HL-60/S4 (cell line): ENCODE data around the gene ERO1A.
"Not testable (repeated sequence)": the region's sequence is repeated elsewhere in the genome, so short reads cannot be mapped to it uniquely, and the experiment has no call there.

ENCODE experiments used
- in situ Hi-C: fragments of 300-500 bp; cut with MboI; formaldehyde crosslinking; loops from 2 replicates; pipeline ENCODE4 v1.14.3; 2022; ENCODE audit warnings: low sequenced_read_pairs

The ERO1A gene, protein sequence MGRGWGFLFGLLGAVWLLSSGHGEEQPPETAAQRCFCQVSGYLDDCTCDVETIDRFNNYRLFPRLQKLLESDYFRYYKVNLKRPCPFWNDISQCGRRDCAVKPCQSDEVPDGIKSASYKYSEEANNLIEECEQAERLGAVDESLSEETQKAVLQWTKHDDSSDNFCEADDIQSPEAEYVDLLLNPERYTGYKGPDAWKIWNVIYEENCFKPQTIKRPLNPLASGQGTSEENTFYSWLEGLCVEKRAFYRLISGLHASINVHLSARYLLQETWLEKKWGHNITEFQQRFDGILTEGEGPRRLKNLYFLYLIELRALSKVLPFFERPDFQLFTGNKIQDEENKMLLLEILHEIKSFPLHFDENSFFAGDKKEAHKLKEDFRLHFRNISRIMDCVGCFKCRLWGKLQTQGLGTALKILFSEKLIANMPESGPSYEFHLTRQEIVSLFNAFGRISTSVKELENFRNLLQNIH

DNA sequence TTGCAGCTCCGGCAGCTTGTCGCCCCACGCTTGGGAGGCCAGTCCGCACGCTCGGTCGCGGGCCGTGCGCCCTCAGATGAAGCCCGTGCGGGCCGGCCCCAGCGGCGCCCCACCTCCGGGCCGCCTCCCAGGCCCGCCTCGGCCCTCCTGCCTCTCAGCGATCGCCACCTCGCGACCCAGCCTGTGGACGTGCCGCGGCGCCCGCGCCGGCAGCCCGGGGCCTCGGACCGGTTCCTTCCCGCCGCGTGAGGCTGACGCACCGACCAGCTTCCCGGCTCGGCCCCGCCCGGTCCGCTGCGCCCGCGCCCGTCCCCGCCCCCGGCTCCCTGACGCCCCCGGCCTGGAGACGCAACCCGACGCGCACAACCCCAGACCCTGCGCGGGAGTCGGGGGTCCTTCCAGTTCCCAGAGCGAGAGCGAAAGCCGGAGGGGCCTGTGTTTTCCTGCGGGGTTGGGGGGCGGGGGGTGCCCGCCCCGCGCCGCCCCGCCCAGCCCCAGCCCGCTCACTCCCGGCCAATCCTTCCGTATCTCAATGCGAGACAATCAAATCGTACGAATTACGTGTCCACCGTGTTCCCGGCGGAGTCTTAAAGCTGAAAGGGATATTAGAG lies at the start of gene ERO1A:
Gene ERO1A (minus strand): TSS at position 78 of the 611 bp plus-strand sequence. CDS start 77 bp downstream, at position 1.
- in situ Hi-C loops: no loop called here

DNA sequence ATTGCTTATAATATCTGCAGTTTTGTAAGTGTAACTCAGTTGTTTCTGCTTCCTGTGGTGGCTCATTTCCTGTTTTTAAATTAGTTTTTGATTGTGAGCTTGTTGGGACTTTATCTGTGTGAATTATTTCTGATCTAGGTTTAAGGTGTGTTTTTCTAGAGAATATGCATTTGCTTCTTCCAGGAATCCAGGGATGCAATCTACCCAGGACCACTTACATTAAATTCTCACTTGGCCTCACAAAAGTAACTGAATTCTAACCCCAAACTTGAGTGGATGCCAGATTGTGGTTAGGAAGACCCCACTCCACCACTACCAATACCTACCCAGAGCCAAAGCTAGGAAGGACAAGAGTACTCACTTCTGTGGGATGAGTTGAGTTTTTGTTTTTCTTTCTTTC lies 46.5 kb upstream of the ERO1A start:
- in situ Hi-C loops: no loop called here

DNA sequence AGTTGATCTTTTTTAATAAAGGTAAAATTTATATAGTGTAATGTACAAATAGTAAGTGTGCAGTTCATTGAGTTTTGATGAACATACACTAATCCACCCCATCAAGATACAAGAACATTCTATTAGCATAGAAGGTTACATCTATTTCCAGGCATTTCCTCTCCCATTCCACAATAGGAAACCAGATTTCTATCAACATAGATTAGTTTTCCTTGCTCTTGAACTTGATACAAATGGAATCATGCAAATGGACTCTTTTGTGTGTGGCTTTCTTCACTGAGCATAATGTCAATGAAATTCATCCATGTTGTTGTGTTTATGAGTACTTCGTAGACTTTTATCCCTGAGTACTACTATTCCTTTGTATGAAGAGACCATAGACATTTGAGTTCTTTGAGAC lies 45.4 kb upstream of the ERO1A start:
- in situ Hi-C loops: no loop called here

DNA sequence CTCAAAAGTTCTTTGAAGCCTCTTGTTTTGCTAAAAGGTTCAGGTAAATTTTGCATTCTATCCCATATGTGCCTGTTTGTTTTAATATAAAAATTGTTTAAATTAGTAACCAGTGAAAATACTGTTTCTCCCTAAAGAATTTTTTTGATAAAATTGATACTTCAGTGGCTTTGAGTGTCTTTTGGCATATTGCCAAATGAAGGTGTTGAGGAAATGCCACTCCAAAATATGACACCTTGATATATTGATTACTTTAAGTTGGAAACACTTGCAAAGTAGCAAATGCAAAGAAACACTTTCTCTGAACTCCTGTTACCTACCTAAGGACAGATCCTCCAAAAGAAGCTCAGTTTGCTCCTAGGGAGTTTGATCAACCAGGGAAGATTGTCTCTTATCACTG lies 43.1 kb upstream of the ERO1A start:
- in situ Hi-C loops: no loop called here

DNA sequence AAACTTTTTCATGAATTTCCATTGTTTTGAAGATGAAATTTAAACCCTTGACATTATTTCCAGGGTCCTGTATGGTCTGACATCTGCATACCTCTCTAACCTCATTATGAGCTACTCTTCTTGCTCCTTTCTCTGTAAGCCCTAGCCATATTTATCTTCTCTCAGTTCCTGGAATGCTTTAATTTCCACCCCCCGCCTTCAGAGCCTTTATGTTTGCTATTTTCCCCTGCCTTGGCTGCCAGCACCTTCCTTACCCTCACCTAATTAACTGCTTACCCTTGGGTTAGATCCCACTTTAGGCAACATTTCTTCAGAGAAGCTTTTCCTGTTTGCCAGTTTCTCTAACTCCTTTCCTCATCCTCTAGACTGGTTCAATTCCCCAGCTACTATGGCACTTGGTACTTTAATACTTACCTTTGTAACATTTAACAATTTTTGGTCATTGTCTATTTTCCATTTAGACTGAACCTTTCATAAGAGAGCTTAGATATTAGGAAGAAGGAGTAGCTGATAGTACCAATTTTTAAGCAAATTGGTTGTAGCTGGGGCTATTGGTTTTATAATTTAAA lies 40.6 kb upstream of the ERO1A start:
- in situ Hi-C loops: no loop called here

DNA sequence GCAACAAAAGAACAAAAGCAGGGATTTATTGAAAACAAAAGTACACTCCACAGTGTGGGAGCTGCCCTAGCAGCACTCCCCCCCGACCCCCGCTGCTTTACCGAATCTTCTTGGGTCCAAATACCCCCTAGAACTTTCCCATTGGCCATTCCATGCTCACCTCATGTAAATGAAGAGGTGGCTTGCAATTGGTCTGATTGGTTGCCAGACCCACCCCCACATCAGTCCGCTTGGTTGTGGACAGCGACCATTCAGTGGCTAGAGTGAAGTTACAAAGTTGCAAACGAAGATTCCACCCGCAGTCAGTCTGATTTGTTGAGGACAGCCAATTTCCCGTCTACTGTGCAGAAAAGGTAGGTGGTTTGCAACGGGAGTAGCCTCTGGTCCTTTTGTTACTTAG lies 38.5 kb upstream of the ERO1A start:
- in situ Hi-C loops: no loop called here

DNA sequence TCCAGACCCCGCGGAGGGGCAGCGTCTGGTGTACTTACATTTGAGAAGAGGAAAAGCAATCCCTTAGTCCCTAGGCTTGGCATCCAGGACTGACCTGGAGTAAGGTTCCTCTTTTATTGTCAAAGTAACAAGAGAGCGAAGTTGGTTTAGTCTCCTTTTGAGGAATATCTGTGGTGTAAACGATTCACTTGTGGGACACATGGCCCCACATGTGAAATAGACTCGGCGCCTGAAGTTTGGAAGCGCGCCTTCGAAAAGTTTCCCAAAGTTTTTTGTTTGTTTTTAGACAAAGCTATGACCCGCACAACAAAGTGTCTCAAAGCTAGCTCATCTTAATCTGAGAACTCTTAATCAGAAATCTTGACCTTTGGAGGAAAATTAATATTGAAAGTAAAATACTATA lies 35.4 kb upstream of the ERO1A start:
- in situ Hi-C loops: no loop called here

DNA sequence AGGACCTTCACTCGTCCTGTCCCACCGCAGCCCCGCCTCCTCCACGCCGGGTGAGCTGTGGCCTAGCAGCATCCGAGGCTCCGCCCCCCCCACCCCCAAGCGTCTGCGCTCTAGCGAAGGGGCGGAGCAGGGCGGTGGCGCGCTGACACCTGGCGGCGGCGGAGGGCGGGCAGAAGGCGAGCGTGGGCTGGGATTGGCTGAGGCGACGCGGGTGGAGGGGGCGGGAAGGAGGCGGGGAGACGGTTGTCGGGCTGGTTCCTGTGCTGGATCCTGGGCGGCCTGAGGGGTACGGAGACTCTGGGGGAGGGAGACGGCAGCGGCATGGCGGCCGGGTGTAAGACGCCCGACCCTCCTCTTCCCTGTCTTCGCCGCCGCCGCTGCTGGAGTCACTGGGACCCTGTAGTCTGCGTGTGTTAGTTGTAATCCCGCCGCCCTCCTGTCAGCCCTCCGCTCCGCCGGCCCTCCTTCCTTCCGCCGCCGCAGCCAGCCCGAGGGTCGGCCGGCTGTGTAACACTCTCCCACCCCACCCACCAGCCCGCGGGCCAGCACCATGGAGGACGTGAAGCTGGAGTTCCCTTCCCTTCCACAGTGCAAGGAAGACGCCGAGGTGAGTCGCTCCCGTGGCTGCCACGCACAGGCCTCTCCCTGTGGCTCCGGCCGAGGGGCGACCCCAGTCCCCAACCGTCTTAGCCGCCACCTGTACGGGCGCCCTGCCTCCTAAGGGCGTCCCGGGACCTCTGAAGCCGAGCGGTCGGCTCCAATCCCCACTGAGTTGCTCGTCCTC lies 34.8 kb upstream of the ERO1A start, which contains the start of gene STYX:
Gene STYX (plus strand): TSS at position 242 of the 784 bp plus-strand sequence. CDS start 309 bp downstream, at position 551.
- in situ Hi-C loops: no loop called here

DNA sequence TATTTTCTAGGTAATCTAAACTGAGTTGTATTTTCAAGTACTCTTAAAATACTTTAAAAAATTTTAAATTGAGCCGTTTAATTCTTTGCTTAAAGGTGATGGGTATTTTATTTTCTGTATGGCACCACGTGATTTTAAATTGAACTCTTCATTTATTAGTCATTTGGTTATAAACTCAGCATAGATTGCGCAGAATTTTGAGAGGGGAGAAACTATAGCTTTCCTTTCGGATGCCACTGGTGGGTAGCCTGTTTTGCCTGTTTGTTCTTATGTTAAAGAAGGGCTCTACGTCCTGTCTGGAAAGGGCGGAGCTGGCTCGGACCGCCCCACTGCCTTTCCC lies 34.2 kb upstream of the ERO1A start:
- in situ Hi-C loops: no loop called here

DNA sequence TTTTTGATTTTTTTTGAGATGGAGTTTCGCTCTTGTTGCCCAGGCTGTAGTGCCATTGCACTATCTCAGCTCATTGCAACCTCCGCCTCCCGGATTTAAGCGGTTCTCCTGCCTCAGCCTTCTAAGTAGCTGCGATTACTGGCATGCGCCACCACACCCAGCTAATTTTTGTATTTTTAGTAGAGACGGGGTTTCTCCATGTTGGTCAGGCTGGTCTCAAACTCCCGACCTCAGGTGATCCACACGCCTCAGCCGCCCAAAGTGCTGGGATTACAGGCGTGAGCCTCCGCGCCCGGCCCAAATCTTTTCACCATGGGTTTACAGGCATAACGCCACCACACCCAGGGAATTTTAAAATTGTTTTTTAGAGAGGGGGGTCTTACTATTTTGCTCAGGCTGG lies 33.7 kb upstream of the ERO1A start:
- in situ Hi-C loops: not testable (repeated sequence)

DNA sequence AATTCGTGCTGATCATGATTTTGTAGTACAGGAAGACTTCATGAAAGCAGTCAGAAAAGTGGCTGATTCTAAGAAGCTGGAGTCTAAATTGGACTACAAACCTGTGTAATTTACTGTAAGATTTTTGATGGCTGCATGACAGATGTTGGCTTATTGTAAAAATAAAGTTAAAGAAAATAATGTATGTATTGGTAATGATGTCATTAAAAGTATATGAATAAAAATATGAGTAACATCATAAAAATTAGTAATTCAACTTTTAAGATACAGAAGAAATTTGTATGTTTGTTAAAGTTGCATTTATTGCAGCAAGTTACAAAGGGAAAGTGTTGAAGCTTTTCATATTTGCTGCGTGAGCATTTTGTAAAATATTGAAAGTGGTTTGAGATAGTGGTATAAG lies 32.2 kb upstream of the ERO1A start:
- in situ Hi-C loops: not testable (repeated sequence)

DNA sequence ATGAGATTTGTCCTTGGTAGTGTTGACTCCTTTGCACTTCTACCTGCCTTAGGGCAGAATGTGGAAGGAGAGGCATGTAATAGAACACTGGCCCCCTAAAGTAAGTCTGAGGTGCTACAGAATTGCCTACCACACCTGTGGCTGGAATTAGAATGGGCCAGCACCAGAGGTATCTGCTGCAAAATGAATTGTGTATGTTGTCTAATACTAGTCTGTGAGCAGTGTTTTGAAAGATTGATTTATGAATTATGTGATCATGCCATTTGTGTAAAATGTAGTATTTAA lies 28.9 kb upstream of the ERO1A start:
- in situ Hi-C loops: no loop called here

DNA sequence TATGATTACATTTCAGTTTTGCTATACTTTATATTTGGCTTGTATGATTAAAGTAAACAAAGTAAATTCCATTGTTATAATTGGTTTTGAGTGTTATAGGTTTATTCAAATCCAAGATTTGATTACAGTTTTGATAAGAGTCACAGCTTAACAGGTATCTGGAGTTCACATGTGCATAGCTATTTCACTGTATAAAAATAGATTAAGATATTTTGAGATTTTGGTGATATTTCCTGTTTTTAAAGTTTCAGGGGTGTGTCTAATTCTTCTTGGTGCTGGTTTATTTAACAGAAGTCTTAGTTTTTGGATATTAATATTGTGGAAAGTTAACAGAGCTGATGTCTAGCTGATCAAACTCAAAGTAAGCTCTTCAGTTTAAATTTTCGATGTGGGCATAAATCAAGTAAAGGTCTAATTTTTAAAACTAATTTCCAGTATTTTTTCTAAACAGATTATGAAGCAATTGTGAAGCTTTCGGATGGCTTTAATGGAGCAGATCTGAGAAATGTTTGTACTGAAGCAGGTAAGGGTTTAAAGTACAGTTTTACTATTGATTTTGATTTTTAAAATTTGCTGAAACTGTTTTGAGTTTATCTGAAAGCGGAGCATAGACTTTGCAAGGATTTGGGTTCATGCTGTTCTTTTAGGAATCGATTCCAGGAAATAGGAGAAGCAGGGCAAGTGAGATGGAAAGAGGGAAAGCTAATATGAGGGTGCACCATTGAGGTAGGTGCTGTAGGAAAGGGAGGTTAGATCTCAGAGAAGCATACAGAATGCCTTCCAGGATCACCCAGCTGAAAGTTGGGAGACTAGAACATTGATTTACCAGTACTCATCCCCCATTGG lies 28.4 kb upstream of the ERO1A start:
- in situ Hi-C loops: no loop called here

DNA sequence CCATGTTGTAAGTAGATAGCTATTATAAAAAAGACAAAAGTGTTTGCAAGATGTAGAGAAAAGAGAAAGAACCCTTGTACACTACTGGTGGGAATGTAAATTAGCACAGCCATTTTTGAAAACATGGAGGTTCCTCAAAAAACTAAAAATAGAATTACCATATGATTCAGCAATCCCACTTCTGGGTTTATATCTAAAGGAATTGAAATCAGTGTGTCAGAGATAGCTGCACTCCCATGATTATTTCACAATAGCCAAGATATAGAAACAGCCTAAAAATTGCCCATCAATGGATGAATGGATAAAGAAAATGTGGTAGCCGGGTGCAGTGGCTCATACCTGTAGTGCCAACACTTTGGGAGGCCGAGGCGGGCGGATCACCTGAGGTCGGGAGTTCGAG lies 20.8 kb upstream of the ERO1A start:
- in situ Hi-C loops: no loop called here

DNA sequence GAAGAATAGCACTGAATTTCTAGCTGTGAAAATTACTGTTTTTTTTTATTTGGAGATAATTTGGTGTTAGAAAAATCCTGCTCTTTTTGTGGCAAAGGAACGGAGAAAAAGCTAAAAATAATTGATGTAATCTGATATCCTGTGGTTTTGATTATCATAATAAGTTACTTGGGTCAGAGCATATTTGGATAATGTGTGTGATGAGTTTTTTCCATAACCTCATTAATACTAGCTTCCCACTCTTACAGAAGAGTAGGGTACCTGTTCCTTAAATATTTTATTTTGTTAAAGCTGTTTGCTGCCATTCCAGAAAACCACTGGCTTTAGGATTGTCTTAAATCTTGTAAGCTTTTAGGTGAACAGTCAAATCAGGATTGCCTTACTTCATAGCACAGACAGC lies 16.3 kb upstream of the ERO1A start:
- in situ Hi-C loops: no loop called here

DNA sequence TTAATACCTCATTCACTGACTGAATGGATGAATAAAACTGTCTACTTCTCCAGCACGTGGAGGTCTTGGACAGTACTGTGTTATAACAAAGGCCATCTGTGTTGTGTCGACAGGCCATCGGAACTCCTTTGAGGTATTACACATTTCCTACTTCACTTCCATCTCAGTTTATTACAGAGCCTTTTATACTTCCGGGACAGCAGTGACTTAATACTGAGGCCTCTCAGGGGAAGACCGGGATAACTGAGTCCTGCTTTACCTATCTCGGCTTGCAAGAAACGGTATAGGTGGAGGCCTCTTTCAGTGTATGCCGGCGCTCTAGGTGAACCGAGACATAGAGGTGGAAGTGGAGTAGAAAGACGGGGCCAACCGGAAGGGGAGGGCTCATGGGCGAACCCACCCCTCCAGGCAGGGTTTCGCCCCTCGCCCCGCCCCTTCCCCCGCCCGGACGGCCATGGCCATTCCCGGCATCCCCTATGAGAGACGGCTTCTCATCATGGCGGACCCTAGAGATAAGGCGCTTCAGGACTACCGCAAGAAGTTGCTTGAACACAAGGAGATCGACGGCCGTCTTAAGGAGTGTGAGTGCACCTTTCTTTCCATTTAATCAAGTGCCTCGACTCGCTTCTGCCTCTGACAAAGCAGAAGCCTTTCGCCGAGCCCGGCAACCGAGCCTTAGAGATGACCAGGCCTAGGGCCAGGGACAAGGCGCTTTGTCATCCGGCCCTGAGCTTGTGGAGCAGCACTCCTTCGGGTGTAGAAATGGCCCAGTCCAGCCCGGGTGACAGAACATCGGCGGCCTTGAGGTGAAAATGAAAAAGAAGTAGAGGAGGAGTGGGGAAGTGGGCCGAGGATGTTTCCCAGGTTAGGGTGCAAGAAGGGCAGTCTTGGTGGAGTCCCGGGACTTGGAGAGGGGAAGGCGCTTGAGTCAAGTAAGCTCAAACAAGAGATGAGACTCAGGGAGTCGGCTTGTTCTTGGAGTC lies 11.7 kb upstream of the ERO1A start, which contains the start of gene PSMC6:
Gene PSMC6 (plus strand): TSS at position 477 of the 983 bp plus-strand sequence. CDS start 20 bp downstream, at position 497.
- in situ Hi-C loops: no loop called here

DNA sequence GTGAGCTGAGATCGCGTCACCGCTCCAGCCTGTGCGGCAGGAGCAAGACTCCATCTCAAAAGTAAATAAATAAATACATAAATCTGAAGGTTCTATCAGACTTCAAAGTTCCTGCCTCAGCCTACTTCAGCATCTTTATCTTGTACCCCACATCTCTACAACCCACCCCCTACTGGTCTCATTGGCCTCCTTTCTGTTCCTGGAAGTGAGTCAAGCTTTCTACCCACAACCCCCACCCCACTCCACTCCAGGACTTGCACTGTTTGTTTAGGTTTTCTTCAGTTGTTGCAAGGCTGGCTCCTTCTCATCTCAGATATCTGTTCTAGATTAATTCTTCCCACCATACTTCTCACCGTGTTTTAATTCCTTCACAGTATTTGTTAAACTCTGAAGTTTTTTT lies 10.9 kb upstream of the ERO1A start:
- in situ Hi-C loops: no loop called here

DNA sequence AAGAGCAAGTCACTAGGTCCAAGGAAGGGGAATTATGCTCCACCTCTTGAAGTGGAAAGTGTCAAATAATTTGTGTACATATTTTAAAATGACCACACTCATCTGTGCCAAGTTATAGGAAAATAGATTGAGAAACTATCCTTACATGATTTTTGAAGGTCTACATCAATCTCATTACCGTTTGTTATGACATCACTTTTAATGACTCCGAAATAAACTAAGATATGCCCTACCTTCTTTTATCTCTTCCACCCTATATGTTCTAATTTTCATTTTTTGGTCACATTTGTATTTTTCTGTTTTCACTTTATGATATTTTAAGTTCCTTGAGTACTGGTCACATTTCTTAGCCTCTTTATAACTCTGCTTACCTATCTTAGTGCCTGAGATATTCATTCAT lies 8.3 kb upstream of the ERO1A start:
- in situ Hi-C loops: no loop called here

DNA sequence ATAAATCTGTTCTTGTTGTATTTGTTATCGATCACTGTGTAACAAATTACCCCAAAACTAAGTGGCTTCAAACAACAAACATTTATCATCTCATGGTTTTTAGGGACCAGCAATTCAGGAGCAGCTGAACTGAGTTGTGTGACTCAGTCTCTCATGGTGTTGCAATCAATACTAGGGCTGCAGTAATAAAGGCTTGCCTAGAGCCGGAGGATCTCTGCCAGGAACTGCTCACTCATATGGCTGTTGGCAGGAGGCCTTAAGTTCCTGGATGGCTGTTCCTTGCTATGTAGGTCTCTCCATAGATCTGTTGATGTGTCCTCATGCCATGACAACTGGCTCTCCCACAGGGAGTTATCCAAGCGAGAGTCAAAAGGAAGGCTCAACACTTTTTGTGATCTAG lies 7.9 kb upstream of the ERO1A start:
- in situ Hi-C loops: no loop called here
